Putamen (tissue), 1 donor: ENCODE results near the gene SSR2.
A peak's percentile ranks its signal among the peaks of the same experiment; 100 is the strongest.

Experiments used
- DNase-seq: peaks from one replicate; pipeline ENCODE4 v3.0.0-alpha.2; 2016; ENCODE audit warnings: low spot score

The SSR2 gene

DNA sequence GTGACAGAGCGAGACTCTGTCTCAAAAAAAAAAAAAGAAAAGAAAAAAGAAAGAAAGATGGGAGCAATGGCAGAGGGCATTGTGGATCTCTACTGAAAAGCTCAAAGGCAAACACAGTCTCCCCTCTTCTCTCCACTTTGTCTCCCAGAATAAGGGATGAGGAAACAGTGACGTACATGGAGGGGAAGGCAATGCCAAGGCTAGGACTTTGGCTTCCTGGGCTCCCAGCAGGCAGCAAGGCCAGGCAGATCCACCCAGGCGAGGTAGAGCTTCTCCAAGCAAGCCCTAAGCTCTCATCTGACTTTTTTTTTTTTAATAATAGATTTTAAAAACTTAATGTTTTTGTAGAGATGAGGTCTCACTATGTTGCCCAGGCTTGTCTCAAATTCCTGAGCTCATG lies 47.0 kb downstream of the SSR2 start:
- DNase-seq: no peak

DNA sequence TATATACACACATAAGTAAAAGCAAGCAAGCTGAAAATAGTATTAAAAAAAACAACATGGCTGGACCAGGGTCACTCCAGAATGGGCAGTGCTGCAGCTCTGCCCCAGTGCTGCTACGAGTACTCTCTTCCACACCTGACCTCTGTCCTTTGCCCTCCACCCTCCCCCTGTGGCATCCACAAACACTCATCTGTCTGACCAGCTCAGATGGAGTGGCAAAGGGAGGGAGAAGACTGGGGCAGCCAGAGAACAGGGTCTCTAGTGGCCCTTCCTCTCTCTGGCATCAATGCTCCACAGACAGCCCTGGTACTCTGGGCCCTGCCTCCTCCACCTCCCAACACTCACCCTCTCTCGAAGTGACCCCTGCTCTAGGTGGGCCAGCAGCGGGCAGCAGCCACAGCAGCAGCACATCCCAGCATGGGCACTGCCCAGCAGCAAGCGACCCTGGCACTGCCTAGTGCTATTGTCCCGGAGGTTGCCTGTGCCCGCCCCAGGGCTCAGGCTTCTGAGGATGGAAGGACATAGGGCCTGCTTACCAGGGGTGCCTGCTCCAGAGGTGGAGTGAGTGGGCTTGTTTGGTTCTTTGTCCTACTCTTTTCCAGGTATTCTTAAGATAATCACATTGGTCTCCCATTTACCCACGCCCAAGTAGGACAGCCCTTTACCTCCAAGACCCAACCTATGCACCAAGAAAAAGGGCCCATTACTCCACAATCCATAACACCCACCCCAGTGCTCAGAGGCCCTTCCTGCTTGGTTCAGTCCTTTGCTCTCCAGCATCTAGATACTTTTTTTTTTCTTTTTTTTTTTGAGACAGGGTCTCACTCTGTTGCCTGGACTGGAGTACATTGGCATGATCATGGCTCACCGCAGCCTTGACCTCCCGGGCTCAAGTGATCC lies 48.6 kb downstream of the SSR2 start:
- DNase-seq: peak; percentile 80

DNA sequence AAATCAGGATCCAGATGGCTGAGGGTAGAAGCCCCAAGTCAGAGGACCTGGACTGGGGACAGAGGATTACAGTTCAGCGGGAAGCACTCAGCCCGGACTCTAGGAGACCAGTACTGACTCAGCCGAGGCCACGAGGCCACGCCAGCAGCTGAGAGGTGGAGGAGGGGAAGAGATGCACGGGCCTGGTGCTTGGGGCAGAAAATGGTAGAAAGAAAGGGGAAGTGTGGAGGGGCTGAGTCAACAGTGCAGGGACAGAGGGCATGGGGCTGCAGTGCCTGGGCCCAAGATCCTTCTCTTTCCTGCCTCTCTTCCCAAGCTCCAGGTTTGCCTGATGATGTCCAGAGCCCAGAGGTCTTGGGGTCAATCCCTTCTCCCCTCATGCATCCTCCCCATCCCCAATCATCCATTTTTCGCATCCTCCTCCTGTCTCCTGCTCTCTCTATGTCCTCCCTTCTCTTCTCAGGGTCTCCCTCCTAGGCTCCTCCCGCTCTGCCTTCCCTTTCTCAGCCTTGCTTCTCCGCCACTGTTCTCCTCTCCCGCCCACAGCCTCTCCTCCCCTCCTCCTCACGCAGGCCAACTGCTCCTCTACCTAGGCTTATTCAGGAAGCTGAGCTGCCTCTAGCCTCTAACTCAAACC lies 50.1 kb downstream of the SSR2 start:
- peak; percentile 86 for DNase-seq

DNA sequence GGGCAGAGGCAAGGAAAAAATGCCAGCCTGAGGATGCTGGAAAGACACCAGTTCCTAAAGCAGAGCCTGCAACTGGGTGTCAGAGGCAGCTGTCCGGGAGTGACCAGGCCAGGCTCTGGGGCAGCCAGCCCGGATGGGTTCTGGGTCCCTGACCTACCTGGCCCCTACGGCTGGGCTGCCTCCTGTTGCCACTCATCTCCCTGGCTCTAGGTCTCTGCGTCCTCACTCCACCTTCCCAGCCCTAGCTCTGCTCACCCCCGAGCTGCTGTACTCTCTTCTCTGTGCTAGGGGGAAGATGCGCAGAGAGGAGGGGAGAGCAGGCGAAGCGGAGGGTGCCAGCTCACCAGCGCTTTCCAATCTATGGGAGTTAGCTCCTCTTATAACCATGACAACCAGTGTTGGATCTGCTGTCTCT lies 51.4 kb downstream of the SSR2 start:
- no peak for DNase-seq

DNA sequence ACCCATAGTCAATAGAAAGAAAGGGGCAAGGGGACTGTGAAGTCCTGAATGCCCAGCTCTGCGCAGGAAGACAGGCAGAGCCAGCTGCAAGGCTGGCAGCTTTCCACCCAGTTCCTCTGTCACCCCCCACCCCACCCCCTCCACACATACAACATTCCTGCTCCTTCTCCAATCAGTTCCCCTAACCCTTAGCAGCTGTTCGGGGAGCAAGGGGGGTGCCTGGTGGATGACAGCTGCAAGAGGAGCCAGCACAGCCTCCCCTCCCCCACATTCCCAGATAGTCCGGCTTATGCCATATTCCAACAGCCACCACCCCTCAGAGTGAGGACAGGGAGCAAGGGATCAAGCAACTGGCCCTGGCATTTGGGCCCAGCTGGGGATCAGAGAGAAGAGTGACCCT lies 52.1 kb downstream of the SSR2 start:
- peak; percentile 96 for DNase-seq

DNA sequence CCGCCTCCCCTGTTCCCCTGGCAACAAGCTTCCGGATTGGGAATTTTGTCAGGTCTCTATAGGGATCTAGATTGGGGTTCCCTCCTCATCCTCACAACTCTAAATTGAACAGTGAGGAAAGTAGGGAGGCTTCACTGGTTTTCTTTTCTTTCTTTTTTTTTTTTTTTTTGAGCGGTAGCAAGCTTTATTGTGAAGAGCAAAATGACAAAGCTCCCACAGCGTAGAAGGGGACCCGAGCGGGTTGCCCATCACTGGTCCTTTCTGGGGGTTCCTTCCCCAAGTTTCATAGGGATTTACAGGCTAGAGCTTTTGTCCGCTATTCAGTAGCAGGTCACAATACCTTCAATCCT lies 52.7 kb downstream of the SSR2 start:
- DNase-seq: no peak

DNA sequence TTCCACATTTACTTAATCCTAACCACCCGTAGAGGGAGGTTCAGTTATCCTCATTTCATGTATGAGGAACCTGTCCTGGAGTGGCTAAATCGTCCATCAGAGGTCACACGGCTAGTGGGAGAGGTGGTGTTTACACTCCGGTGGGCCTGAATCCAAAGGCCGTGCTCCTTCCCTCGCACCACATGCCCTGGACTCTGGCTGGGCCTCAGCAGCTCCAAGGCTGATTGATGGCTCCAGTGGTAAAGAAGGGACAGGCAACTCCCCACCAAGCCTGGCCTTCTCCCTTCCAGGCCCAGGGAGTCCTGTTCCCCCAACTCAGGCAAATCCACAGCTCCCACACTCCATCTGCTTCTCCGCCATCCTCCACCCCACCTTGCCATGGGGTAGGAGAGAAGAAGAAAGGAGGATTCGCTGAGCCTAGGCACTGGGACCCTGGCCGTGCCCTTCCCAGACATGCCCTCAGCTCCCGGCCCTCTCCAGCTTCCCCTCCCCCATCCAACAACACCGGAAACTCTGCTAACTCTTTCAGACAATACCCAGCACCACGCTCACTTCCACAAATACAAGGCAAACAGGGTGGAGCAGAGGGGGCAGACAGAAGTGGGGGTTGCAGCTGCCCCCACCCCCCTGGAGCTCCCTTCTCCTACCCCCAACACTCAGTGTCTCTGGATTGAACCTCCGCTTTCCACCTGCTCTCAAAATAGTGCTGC lies 53.3 kb downstream of the SSR2 start:
- no peak for DNase-seq

DNA sequence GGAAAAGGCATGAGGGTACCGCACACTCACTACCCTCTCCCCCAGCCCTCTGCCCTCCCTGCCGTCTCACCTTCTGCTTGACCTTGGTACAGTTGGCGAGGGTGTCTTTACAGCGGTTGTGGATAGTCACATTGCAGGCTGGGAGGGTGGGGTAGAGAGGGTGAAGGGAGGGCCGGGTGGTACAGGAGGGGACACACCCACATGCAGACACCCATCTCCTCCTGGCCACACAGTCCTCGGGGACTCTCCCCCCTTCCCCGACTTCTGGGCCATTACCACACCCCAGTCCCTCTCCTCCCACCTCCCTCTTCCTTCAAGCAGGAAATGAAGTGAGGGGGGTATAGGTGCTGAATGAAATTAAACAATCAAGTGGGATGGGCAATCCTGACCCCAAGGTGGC lies 54.0 kb downstream of the SSR2 start:
- no peak for DNase-seq

DNA sequence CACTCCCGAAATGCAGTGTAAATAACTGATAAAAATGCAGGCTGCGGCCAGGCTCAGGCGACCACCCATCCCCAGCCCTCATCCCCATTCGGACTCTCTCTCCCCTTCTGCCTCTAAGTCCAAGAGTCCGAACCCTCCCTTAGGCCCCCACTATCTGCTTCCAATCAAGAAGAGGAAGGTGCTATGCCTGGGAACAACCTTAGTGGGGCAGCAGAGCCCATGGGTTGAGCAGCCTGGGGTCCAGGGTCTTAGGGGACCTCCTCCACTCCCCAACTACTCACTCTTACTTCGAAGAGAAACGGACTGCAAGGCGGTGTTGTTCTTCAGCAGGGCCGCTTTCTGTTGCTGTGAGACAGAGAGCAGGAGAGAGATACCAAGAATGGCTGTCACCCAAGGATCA lies 54.6 kb downstream of the SSR2 start:
- no peak for DNase-seq

DNA sequence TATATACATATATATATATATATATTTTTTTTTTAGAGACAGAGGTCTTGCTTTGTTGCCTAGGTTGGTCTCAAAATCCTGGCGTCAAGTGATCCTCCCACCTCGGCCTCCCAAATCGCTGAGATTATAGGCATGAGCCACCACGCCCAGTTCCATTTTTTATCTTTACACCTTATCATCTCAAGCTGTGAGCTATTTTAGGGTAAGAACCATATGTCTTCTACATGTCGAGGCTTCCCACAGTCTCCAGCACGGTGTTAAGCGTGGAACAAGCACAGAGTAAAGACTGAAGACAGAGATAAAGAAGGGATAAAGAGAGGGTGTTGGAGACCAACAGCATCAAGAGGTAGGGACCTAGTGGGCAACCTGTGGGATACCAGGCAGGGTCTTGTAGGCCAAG lies 56.6 kb downstream of the SSR2 start:
- DNase-seq: no peak

DNA sequence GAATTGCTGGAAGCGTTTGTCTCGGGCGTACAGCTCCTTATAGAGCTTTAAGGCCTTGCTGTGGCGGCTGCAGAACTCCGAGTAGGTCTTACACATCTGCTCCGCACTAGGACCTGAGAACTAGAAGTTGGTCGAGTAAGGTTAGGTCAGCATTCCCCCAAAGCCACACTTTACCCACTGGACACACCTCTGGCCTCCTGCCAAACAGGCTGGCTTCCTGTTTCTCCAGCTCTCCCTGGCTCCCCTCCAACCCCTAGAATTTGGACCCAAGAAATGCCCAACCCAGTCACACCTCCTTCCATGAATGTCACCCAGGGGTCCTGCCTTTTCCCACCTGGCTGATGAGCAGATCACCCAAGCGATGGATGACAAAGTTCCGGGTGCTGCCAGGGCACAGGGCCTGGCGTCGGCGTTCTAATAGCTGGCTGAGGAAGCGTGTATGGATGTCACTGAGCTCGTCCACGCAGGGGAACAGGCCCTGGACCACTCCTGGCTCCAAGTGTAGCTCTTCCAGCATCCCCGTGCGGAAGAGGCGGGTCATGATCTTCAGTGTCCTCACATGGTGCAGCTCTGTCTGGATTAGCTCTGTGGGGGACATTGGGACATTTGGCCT lies 58.0 kb downstream of the SSR2 start:
- DNase-seq: no peak

DNA sequence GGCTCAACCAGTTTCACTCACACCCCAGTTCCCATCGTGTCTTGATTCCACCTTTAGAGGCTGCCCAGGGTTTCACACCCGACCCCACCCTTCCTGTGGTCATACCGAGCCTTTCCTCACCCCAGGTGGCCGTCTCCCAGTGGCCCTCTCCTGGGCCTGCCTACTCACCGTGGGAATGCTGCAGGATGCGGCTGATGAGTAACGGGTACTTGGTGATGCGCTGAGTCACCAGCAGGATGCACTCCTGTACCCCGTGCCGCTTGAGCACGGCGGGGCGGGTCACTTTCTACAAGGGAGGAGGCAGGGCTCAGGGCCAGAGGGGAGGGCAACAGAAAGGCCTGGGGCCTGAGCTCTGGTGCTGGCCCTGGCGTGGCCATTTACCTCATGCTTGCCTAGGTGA lies 58.8 kb downstream of the SSR2 start:
- DNase-seq: no peak

DNA sequence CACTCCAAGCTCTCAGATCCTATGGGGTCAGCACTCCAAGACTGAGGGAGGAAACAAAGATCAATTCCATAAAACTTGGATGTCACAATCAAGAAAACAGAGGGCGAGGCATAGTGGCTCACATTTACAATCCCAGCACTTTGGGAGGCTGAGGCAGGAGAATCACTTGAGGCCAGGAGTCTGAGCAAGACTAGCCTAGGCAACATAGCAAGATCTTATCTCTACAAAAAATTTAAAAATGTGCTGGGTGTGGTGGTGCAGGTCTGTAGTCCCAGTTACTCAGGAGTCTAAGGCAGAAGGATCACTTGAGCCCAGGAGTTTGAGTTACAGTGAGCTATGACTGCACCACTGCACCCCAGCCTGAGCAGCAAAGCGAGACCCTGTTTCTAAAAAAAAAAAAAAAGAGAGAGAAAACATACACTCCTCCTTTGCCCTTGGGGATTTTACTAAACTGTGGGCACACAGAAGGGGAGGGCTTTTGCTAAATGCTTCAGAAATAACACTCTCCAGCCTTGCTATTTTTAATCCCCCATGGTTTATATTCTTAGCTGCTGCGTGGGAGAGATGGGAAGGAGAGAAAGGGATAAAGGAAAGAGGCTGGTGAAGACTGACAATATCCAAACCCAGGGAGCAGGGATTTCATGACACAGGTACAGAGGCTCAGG lies 60.5 kb downstream of the SSR2 start:
- DNase-seq: no peak
